ENCODE results near the gene PHLDB1.
A peak's percentile ranks its signal among the peaks of the same experiment; 100 is the strongest.

The PHLDB1 gene

GRCh38 chr11:118699506-118700220 lies 92.2 kb downstream of the PHLDB1 start:
- no peak for TF ChIP-seq CTCF (IDR thresholded peaks at IDR 0.05)
- H3K27ac ChIP-seq = no peak overlapping the region
- no peak for DNase-seq (ENCODE audit: low spot score)
- no peak overlapping the region for H3K4me3 ChIP-seq

GRCh38 chr11:118703563-118704106 lies 96.2 kb downstream of the PHLDB1 start:
- Histone ChIP-seq H3K27ac (no peak overlapping the region), H3K4me3 (no peak overlapping the region)
- TF ChIP-seq CTCF (IDR thresholded peaks at IDR 0.05) = no peak
- peak; percentile 69 for DNase-seq (ENCODE audit: low spot score)

GRCh38 chr11:118705111-118705741 lies 97.8 kb downstream of the PHLDB1 start:
- DNase-seq (ENCODE audit: low spot score) = peak; percentile 68
- H3K27ac ChIP-seq = no peak overlapping the region
- TF ChIP-seq CTCF (IDR thresholded peaks at IDR 0.05) = no peak
- no peak overlapping the region for H3K4me3 ChIP-seq

GRCh38 chr11:118705791-118706545 lies 98.6 kb downstream of the PHLDB1 start:
- DNase-seq (ENCODE audit: low spot score) = no peak
- no peak for TF ChIP-seq CTCF (IDR thresholded peaks at IDR 0.05)
- Histone ChIP-seq H3K27ac (no peak overlapping the region), H3K4me3 (no peak overlapping the region)

GRCh38 chr11:118706546-118706825 lies 99.1 kb downstream of the PHLDB1 start:
- no peak overlapping the region for H3K27ac ChIP-seq
- H3K4me3 ChIP-seq = no peak overlapping the region
- no peak for TF ChIP-seq CTCF (IDR thresholded peaks at IDR 0.05)
- peak; percentile 66 for DNase-seq (ENCODE audit: low spot score)
